GM12878 (cell line): ENCODE measurements around the gene COL19A1. TPM values are rescaled to one million over a fixed set of nuclear protein-coding genes. Genes with fewer than 3 reads are reported as not detected.
A peak's percentile ranks its signal among the peaks of the same experiment; 100 is the strongest.

Experiments
- ATAC-seq: fragments of 200-7000 bp; cut with Tn5 transposase; 3 replicates; pipeline ENCODE4 v1.9.1; 2020; ENCODE audit warnings: mild to moderate bottlenecking, moderate library complexity
- BruUV-seq: library from RNA; stranded (reverse); fragments of 400-500 nt; replicated peaks from 2 replicates; lab custom pipeline; 2021; lab: Mats Ljungman, UMichigan
- CTCF ChIA-PET: fragments of 300-600 bp; sonication (Branson Sonifier 250); formaldehyde crosslinking; extraction: SDS; loops from one replicate; lab custom pipeline; 2021; ENCODE audit warnings: inconsistent platforms; lab: Yijun Ruan, JAX
- POLR2A ChIA-PET: fragments of 350-600 bp; formaldehyde crosslinking; extraction: SDS; loops from one replicate; lab custom pipeline; 2021; ENCODE audit warnings: inconsistent platforms; lab: Charles Lee
- RAD21 ChIA-PET: fragments of 300-600 bp; sonication (Branson Sonifier 250); formaldehyde crosslinking; loops from one replicate; lab custom pipeline; 2023; ENCODE audit warnings: antibody characterized with exemption; ENCODE audit not compliant: unreplicated experiment; lab: Charles Lee
- SMC1A ChIA-PET: fragments of 300-600 bp; sonication (Branson Sonifier 250); formaldehyde crosslinking; loops from one replicate; lab custom pipeline; 2023; ENCODE audit not compliant: unreplicated experiment, uncharacterized antibody; lab: Charles Lee
- DNase-seq: peaks from one replicate; pipeline ENCODE4 v3.0.0-alpha.2; 2011; ENCODE audit warnings: low read depth, low spot score
- FAIRE-seq: peaks from 3 replicates; lab custom pipeline; 2011; peaks lifted over from hg19 to GRCh38; lab: Jason Lieb, UNC
- H2AFZ ChIP-seq: 2 replicates; pipeline ENCODE4 v1.6.0; 2011; ENCODE audit warnings: low read depth, low read length, control low read depth; ENCODE audit not compliant: control insufficient read depth
- H3K27ac ChIP-seq: 2 replicates; pipeline ENCODE4 v1.5.1; 2011; ENCODE audit warnings: control low read depth; ENCODE audit not compliant: control insufficient read depth, insufficient read depth
- H3K27me3 ChIP-seq, 2 experiments: replicated peaks in 1 of 2; 2 replicates each; pipeline versions ENCODE4 v1.6.0 to v1.6.1; 2011; ENCODE audit warnings: low read length in 1 of 2; ENCODE audit not compliant: control insufficient read depth in 2 of 2, insufficient read depth in 2 of 2
- H3K36me3 ChIP-seq, 2 experiments: 2 replicates each; pipeline ENCODE4 v1.5.1; 2011; ENCODE audit warnings: low read length in 1 of 2; ENCODE audit not compliant: control insufficient read depth in 2 of 2, insufficient read depth in 2 of 2
- H3K4me1 ChIP-seq: 2 replicates; pipeline ENCODE4 v1.6.1; 2011; ENCODE audit warnings: mild to moderate bottlenecking, low read length, moderate library complexity, mixed read lengths; ENCODE audit not compliant: control insufficient read depth, insufficient read depth
- H3K4me2 ChIP-seq: 2 replicates; pipeline ENCODE4 v1.6.0; 2011; ENCODE audit warnings: control low read depth; ENCODE audit not compliant: control insufficient read depth, insufficient read depth
- H3K4me3 ChIP-seq: fragments of 200-600 bp; sonication (generic); 2 replicates; pipeline ENCODE4 v1.5.1; 2016
- H3K79me2 ChIP-seq: 2 replicates; pipeline ENCODE4 v1.6.0; 2011; ENCODE audit warnings: low read length; ENCODE audit not compliant: control insufficient read depth, insufficient read depth
- H3K9ac ChIP-seq: 2 replicates; pipeline ENCODE4 v1.8.0; 2011; ENCODE audit warnings: low read length, control low read depth, mixed read lengths; ENCODE audit not compliant: control insufficient read depth, insufficient read depth
- H3K9me3 ChIP-seq: replicated peaks from 3 replicates; pipeline ENCODE4 v1.5.1; 2011; ENCODE audit warnings: mild to moderate bottlenecking, low read length; ENCODE audit not compliant: control insufficient read depth, insufficient read depth
- H4K20me1 ChIP-seq: 2 replicates; pipeline ENCODE4 v1.6.0; 2011; ENCODE audit not compliant: control insufficient read depth, insufficient read depth
- DPF2 ChIP-seq: fragments of 450-650 bp; IDR thresholded peaks from 2 replicates; pipeline ENCODE4 v1.6.1; 2017; ENCODE audit warnings: mild to moderate bottlenecking
- MXI1 ChIP-seq: fragments of 150-350 bp; IDR thresholded peaks from 2 replicates; pipeline ENCODE4 v1.6.1; 2011; ENCODE audit warnings: low read depth, mild to moderate bottlenecking, inconsistent platforms, low read length, improper control_type of control experiment
- WGBS: methylation state at CpG from one replicate; pipeline ENCODE4 v1.1.6; 2016; ENCODE audit warnings: low lambda C conversion rate; ENCODE audit not compliant: insufficient replicate concordance, insufficient coverage; ENCODE audit errors: missing lambda C conversion rate; 5-methylcytosine and 5-hydroxymethylcytosine counted together
- in situ Hi-C: fragments of 300-500 bp; cut with MboI; formaldehyde crosslinking; loops from 9 replicates; pipeline ENCODE4 v1.14.3; 2018; ENCODE audit warnings: mixed read lengths
- intact Hi-C: fragments of 100-400 bp; cut with micrococcal nuclease; formaldehyde crosslinking; loops from one replicate; pipeline ENCODE4 v1.14.2; 2022; ENCODE audit not compliant: unreplicated experiment
- polyA plus RNA-seq, 11 experiments: library from polyadenylated mRNA; depleted of rRNA in 4 of 11; unstranded in 6 of 11; stranded (reverse) in 5 of 11; fragments of >200 nt; fragmentation: Nextera tagmentation in 4 of 11; fragmentation: Illumina TruSeq in 1 of 11; extraction: Ambion mirVana in 4 of 11; extraction: Trizol in 1 of 11; gene quantifications; 1 replicate in 1 of 11; 2 replicates in 10 of 11; pipeline versions ENCODE4 v1.2.1 to v1.2.3, GENCODE V29; 2011 to 2016; ENCODE audit warnings: inconsistent platforms in 2 of 11, missing spikeins in 2 of 11, low read depth in 1 of 11
- total RNA-seq, 4 experiments: library from RNA; depleted of rRNA in 3 of 4; stranded (reverse); fragments of >200 nt in 3 of 4; fragmentation: Illumina TruSeq in 1 of 4; extraction: Trizol in 1 of 4; gene quantifications; 2 replicates each; pipeline versions ENCODE4 v1.2.1 to v1.2.3, GENCODE V29; 2013 to 2021
- TF ChIP-seq, protein P1 (sequence below): fragments of 450-650 bp; IDR thresholded peaks from 2 replicates; pipeline ENCODE4 v1.6.1; 2016; ENCODE audit warnings: mild to moderate bottlenecking, moderate library complexity, borderline replicate concordance

Gene COL19A1
- total and polyA plus RNA-seq, 10 of the 15 experiments (the other 5 are each of a cell fraction or from before 2014, with no cell fraction given): 1.1 to 13.5 (median 4.1) TPM

DNA sequence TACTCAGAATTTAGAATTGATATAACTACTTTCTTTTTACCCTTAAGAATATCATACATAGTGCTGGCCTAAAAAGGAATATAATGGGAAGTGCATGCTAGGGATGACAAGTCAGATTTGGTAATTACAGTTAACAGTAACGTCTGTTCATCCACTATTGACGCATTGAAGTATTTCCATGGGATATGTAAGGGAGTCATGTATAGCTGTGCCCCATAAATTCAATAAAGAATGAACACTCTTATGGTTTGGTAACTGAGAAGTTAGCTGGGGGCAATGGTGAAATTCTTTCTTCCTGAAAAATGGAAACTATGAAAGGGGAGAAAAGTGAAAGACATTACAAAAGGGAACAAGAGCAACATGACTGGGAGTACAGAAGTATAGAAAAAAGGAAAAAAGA, 2.6 kb upstream of the COL19A1 start:
- no TSS peak for BruUV-seq
- Histone ChIP-seq H3K27ac (no peak overlapping the region), H3K36me3 (no peaks in the 10 kb centered on the region), H2AFZ (peak overlapping the region; percentile 59), H3K4me1 (peaks cover 7% of the 10 kb centered on the region; the same call in 1 of the 2 replicates), H4K20me1 (no peaks in the 10 kb centered on the region), H3K9ac (no peak overlapping the region), H3K4me3 (peak overlapping the region; percentile 22; the same call in 1 of the 2 replicates), H3K27me3 (no peaks in the 10 kb centered on the region), H3K4me2 (peak overlapping the region; percentile 65), H3K9me3 (no peaks in the 10 kb centered on the region), H3K79me2 (peaks cover 38% of the 10 kb centered on the region)
- SMC1A ChIA-PET: interaction anchor here (0.8 to 5.9 kb wide), 10 partner anchors 10 to 133 kb away, joined by 3 to 79 read pairs (median 4); no protein-coding TSS in a partner anchor
- CTCF ChIA-PET: interaction anchor here (0.7 to 6.1 kb wide), 11 partner anchors 15 to 303 kb away, joined by 3 to 91 read pairs (median 4); no protein-coding TSS in a partner anchor
- in situ Hi-C loops: no loop called here
- TF ChIP-seq DPF2: no peak
- no peak for ATAC-seq
- RAD21 ChIA-PET: interaction anchor here (1.3 to 7.0 kb wide), 10 partner anchors 14 to 245 kb away, joined by 5 to 93 read pairs (median 16); partner anchors contain the start of gene LMBRD1
- FAIRE-seq: no peak
- DNase-seq: no peak
- intact Hi-C loops: no loop called here
- POLR2A ChIA-PET: interaction anchor here (0.6 to 1.6 kb wide), 6 partner anchors 10 to 1366 kb away, joined by 3 to 7 read pairs (median 3); partner anchors contain the start of gene LMBRD1
- 97% methylated on average over 2 of the region's 2 CpGs for WGBS

DNA sequence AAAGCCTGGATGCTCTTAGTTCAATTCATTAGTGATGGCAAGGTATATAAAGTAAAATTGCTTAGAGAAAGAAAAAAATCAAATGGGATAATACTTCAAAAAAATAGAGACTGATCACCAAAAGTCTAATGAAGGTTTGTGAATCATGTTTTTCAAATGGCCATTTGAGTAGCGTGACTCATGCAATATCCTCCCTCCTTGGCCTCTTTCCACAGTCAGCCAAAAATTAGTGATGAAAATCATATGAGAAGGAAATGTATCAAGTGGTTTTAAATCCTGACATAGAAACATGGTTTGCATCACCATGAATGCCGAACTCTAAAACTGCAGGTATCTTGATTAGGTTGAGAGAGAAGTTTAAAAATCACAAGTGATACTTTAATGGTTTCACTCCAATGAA, 1.2 kb upstream of the COL19A1 start:
- SMC1A ChIA-PET: interaction anchor here (0.7 to 7.2 kb wide), 21 partner anchors 8 to 289 kb away, joined by 3 to 79 read pairs (median 5); partner anchors contain the start of gene LMBRD1
- Histone ChIP-seq H4K20me1 (no peaks in the 10 kb centered on the region), H3K27ac (peak overlapping the region; percentile 92), H3K27me3 (no peaks in the 10 kb centered on the region), H3K9me3 (no peaks in the 10 kb centered on the region), H3K36me3 (no peaks in the 10 kb centered on the region), H3K79me2 (peaks cover 50% of the 10 kb centered on the region), H3K4me1 (peaks cover 7% of the 10 kb centered on the region; the same call in 1 of the 2 replicates), H3K4me3 (peak overlapping the region; percentile 52; the same call in 1 of the 2 replicates), H2AFZ (peak overlapping the region; percentile 56), H3K9ac (peak overlapping the region; percentile 31), H3K4me2 (peak overlapping the region; percentile 83)
- POLR2A ChIA-PET: interaction anchor here (0.6 to 4.0 kb wide), 10 partner anchors 11 to 76 kb away, joined by 3 to 43 read pairs (median 6); no protein-coding TSS in a partner anchor
- no TSS peak for BruUV-seq
- in situ Hi-C loops (no loop called here), intact Hi-C loops (loop anchor here (5.0 kb wide), 2 partner anchors 73 to 133 kb away; no protein-coding TSS in a partner anchor)
- CTCF ChIA-PET: interaction anchor here (0.6 to 6.1 kb wide), 18 partner anchors 13 to 375 kb away, joined by 3 to 91 read pairs (median 4); partner anchors contain the start of gene LMBRD1
- TF ChIP-seq MXI1: no peak
- TF ChIP-seq, protein P1, sequence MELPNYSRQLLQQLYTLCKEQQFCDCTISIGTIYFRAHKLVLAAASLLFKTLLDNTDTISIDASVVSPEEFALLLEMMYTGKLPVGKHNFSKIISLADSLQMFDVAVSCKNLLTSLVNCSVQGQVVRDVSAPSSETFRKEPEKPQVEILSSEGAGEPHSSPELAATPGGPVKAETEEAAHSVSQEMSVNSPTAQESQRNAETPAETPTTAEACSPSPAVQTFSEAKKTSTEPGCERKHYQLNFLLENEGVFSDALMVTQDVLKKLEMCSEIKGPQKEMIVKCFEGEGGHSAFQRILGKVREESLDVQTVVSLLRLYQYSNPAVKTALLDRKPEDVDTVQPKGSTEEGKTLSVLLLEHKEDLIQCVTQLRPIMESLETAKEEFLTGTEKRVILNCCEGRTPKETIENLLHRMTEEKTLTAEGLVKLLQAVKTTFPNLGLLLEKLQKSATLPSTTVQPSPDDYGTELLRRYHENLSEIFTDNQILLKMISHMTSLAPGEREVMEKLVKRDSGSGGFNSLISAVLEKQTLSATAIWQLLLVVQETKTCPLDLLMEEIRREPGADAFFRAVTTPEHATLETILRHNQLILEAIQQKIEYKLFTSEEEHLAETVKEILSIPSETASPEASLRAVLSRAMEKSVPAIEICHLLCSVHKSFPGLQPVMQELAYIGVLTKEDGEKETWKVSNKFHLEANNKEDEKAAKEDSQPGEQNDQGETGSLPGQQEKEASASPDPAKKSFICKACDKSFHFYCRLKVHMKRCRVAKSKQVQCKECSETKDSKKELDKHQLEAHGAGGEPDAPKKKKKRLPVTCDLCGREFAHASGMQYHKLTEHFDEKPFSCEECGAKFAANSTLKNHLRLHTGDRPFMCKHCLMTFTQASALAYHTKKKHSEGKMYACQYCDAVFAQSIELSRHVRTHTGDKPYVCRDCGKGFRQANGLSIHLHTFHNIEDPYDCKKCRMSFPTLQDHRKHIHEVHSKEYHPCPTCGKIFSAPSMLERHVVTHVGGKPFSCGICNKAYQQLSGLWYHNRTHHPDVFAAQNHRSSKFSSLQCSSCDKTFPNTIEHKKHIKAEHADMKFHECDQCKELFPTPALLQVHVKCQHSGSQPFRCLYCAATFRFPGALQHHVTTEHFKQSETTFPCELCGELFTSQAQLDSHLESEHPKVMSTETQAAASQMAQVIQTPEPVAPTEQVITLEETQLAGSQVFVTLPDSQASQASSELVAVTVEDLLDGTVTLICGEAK: 0 out of 2 replicates have a peak, but pooled peaks have one; percentile 7
- ATAC-seq (no peak), DNase-seq (no peak), FAIRE-seq (no peak)
- RAD21 ChIA-PET: interaction anchor here (0.8 to 7.0 kb wide), 13 partner anchors 13 to 243 kb away, joined by 3 to 93 read pairs (median 10); partner anchors contain the start of gene LMBRD1
- 82% methylated on average over 2 of the region's 2 CpGs for WGBS
